Thyroid gland (tissue), 4 donors: ENCODE measurements around the gene EPB41.

ENCODE experiments used
- POLR2A ChIP-seq, 2 donors: fragments of 450-650 bp; IDR thresholded peaks; one replicate each; pipeline ENCODE4 v1.6.1; 2017; ENCODE audit warnings: antibody characterized with exemption in 2 of 2, mild to moderate bottlenecking in 2 of 2, moderate library complexity in 1 of 2
- TF ChIP-seq, protein P1 (sequence below), 6 experiments: fragments of 200-600 bp in 3 of 6; fragments of 450-650 bp in 3 of 6; sonication (generic) in 3 of 6; IDR thresholded peaks; one replicate each; pipeline ENCODE4 v1.5.1; 2016 to 2019; ENCODE audit warnings: antibody characterized with exemption in 6 of 6, mild to moderate bottlenecking in 2 of 6, inconsistent platforms in 1 of 6, moderate library complexity in 1 of 6

DNA sequence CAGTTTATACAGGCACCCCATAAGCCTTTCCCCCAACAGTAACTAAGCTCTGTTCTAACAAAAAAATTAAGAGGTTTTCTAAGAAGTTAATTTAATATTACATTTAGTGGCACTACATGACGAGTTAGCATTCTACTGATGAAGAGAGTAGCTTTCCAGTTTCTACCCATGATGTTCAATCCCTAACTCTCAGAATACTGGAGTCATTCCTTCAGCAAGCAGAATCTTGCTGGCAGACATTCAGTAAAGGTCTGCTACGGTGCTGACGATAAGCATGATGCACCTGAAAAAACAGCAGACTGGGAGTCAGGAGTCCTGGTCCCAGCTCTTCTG is 242.9 kb downstream of the EPB41 start:
- TF ChIP-seq, protein P1, sequence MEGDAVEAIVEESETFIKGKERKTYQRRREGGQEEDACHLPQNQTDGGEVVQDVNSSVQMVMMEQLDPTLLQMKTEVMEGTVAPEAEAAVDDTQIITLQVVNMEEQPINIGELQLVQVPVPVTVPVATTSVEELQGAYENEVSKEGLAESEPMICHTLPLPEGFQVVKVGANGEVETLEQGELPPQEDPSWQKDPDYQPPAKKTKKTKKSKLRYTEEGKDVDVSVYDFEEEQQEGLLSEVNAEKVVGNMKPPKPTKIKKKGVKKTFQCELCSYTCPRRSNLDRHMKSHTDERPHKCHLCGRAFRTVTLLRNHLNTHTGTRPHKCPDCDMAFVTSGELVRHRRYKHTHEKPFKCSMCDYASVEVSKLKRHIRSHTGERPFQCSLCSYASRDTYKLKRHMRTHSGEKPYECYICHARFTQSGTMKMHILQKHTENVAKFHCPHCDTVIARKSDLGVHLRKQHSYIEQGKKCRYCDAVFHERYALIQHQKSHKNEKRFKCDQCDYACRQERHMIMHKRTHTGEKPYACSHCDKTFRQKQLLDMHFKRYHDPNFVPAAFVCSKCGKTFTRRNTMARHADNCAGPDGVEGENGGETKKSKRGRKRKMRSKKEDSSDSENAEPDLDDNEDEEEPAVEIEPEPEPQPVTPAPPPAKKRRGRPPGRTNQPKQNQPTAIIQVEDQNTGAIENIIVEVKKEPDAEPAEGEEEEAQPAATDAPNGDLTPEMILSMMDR (IDR thresholded peaks at IDR 0.05): no peak
- TF ChIP-seq POLR2A (IDR thresholded peaks at IDR 0.05): no peak
